D721Med (cell line): ENCODE data around the gene HPSE2.

Experiments
- DNase-seq: peaks from one replicate; pipeline ENCODE4 v3.0.0; 2011; ENCODE audit warnings: low spot score; ENCODE audit not compliant: insufficient read length
- FAIRE-seq: peaks from 2 replicates; lab custom pipeline; 2011; peaks lifted over from hg19 to GRCh38; lab: Jason Lieb, UNC
- CTCF ChIP-seq: IDR thresholded peaks from 2 replicates; pipeline ENCODE4 v1.5.1; 2012; ENCODE audit warnings: mild to moderate bottlenecking, control low read depth; ENCODE audit not compliant: insufficient read depth; ENCODE audit errors: missing control alignments

The HPSE2 gene

DNA sequence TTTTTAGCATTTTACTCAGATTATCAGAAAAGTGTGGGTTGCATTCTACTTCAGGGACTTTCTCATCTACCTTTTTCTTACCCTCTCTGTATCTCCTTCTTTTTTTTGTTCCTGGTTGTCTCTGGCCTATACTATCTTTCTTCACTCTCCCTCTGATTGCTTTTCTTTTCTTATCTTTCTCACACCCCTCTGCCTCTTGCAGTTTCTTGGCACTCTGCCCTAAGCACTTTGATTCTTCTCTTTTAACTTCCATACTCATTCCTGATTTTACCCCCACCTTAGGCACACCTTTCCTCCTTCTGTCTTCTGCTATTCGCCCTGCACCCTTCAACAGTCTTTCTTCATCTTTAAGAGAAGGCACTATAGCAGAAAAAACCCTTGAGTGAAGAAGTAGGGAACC, 696.1 kb downstream of the HPSE2 start:
- DNase-seq (no peak), FAIRE-seq (no peak)
- TF ChIP-seq CTCF, result no peak

DNA sequence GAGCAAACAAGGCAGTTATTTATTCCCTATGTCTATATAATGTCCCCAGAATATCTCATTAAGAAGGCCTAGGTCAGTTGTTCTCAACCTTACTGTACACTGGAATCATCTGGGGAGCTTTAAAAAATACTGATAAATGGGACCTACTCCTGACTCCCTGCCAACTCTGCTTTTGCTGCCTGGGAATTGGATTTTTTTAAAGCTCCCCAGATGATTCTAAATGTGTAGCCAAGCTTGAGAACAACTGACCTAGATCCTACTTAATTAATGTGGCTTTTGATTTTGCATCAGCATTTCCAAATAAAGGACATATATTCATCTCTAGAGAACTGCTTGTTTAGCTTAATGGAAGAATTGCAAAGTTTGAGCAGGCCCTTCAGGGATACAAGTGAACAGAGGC, 697.2 kb downstream of the HPSE2 start:
- FAIRE-seq (no peak), DNase-seq (no peak)
- TF ChIP-seq CTCF, result no peak

GRCh38 chr10:98536551-98536950, 699.1 kb downstream of the HPSE2 start:
- TF ChIP-seq CTCF, result no peak
- FAIRE-seq, result no peak
- no peak for DNase-seq

GRCh38 chr10:98533746-98534445, 701.8 kb downstream of the HPSE2 start:
- DNase-seq, result no peak
- no peak for FAIRE-seq

GRCh38 chr10:98533241-98533640, 702.4 kb downstream of the HPSE2 start:
- DNase-seq, result no peak
- no peak for TF ChIP-seq CTCF
- FAIRE-seq, result no peak

More at GRCh38 chr10:98533746-98534445, 701.8 kb downstream of the HPSE2 start:
- TF ChIP-seq CTCF, result no peak

DNA sequence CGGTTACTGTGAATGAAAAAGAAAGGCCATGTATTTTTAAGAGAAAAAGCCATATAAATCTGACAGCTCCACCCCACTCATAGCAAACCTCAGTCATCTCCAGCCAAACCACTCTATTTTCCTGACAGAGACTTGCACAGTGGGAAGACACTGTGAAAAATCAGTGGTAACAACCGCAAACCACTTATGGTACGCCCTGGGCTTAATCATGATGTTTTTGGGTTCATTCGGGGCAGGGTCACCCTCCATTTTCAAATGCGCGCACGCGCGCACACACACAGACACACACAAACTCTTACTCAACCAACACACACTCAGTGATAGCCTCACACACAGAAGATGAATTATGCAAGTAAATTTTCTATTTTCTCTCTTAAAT, 706.9 kb downstream of the HPSE2 start:
- DNase-seq (no peak), FAIRE-seq (no peak)
- no peak for TF ChIP-seq CTCF

DNA sequence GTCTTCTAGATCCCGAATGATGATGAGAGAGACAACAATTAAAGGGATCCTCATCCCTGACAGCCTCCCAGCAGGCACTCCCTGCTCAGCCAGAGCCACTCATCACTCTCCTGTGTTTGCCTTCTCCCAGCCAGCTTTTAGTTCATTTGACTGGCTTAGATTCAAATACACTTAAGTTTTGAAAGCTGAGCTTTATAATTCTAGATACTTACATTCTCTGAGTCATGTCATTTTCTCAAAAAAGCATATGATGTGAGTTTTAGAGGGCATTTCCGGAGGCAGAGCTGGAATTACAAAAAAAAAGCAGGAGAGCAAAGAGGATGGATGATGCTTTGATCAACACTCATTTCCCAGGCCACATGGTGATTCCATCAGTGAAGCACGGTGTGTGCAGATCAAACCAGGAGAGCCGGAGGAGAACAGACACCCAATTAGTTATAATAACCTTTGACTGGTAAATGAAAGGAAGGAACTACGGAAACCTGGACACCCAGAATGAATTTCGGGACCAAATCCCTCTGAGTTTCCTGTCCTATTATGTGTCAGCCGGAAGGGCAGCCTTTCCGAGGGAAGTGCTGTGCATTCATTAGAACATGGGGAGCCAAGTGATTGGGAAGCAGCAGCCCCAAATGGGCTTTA, 707.4 kb downstream of the HPSE2 start:
- no peak for TF ChIP-seq CTCF
- no peak for DNase-seq
- FAIRE-seq, result no peak
